LNCAP (cell line): ENCODE results near the gene CLNK.

ENCODE experiments used
- CTCF ChIP-seq: fragments of 450-650 bp; IDR thresholded peaks from 2 replicates; pipeline ENCODE4 v1.5.1; 2017; ENCODE audit warnings: mild to moderate bottlenecking

CLNK gene

DNA sequence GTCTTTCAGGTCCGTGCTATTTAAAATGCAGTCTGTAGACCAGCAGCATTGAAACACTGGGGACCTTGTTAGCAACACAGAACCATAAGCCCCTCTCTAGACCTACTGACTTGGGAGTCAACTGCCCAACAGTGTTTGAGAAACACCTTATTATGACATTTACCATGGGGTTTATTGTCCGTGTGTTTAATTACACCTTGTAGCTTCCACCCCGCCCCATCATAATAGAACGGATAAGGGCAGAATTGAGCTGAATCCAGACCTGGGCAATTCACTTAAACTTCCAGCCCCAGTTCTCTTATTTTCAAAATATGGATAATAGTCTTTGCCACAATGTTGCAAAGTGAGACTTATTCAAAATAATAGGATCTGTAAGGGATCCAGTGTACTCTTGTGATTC is 30.6 kb upstream of the CLNK start:
- no peak for TF ChIP-seq CTCF

- no peak for TF ChIP-seq CTCF
These were observed 29.0 kb upstream of the CLNK start for GRCh38 chr4:10713591-10713990.

GRCh38 chr4:10706236-10706635 is 21.7 kb upstream of the CLNK start:
- TF ChIP-seq CTCF: no peak

GRCh38 chr4:10704430-10704810 is 19.9 kb upstream of the CLNK start:
- TF ChIP-seq CTCF: no peak

GRCh38 chr4:10703766-10704429 is 19.3 kb upstream of the CLNK start:
- no peak for TF ChIP-seq CTCF

GRCh38 chr4:10703156-10703555 is 18.6 kb upstream of the CLNK start:
- TF ChIP-seq CTCF: no peak

DNA sequence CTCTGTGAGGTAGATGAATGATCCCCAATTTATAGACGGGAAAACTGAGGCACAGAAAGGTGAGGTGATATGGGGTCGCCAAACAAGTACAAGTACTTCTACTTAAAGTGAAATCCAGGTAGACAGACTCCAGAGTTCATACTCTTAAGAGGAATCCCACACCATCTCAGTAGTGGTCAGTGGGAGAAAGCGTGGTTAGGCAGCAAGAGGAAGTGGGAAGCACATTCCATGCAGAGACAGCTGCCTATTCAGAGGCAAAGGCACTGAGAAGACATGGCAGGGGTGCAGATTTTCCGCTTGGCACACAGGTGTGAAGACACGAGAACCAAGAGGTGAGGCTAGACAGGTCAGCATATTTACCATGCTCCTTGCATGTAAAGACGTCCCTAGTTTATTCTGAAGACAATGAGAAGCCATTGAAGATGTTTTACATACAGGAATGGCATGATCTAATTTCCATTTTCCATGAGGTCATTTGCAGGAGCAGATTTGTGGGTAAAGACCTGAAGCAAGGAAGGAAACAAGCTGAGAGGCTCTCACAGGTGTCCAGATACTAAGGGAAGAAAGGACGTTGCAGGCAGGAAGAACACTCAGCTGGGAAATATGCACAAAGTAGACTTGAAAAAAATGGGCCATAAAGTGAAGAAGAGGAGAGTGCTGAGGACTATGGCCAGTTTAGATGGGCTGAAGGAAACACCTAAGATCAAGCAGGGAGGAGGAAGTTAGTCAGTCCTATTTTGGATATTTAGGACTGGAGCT is 17.3 kb upstream of the CLNK start:
- no peak for TF ChIP-seq CTCF
